ENCODE results near the gene TNS2.

GRCh38 chr12:53082637-53083175, 32.8 kb downstream of the TNS2 start:
- TF ChIP-seq, protein P1, sequence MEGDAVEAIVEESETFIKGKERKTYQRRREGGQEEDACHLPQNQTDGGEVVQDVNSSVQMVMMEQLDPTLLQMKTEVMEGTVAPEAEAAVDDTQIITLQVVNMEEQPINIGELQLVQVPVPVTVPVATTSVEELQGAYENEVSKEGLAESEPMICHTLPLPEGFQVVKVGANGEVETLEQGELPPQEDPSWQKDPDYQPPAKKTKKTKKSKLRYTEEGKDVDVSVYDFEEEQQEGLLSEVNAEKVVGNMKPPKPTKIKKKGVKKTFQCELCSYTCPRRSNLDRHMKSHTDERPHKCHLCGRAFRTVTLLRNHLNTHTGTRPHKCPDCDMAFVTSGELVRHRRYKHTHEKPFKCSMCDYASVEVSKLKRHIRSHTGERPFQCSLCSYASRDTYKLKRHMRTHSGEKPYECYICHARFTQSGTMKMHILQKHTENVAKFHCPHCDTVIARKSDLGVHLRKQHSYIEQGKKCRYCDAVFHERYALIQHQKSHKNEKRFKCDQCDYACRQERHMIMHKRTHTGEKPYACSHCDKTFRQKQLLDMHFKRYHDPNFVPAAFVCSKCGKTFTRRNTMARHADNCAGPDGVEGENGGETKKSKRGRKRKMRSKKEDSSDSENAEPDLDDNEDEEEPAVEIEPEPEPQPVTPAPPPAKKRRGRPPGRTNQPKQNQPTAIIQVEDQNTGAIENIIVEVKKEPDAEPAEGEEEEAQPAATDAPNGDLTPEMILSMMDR (IDR thresholded peaks at IDR 0.05): no peak
- TF ChIP-seq POLR2A (IDR thresholded peaks at IDR 0.05; ENCODE audit: low read depth): no peak
- no peak for TF ChIP-seq POLR2AphosphoS5 (IDR thresholded peaks at IDR 0.05)

All from esophagus muscularis mucosa (tissue), 3 donors.